BJ (cell line): ENCODE data around the gene PTHLH. TPM values are rescaled to one million over a fixed set of nuclear protein-coding genes. Genes with fewer than 3 reads are reported as not detected.

Experiments used
- CTCF ChIA-PET: fragments of 350-600 bp; formaldehyde crosslinking; extraction: SDS; loops from one replicate; lab custom pipeline; 2021; ENCODE audit warnings: antibody characterized with exemption, inconsistent platforms; lab: Yijun Ruan, JAX
- POLR2A ChIA-PET: fragments of 300-600 bp; sonication (Branson Sonifier 250); formaldehyde crosslinking; extraction: SDS; loops from one replicate; lab custom pipeline; 2021; ENCODE audit warnings: antibody characterized with exemption; lab: Charles Lee
- DNase-seq: peaks from one replicate; pipeline ENCODE4 v3.0.0-alpha.2; 2011; ENCODE audit warnings: low read depth
- H3K27me3 ChIP-seq: 2 replicates; pipeline ENCODE4 v1.6.0; 2011; ENCODE audit warnings: low read length; ENCODE audit not compliant: control insufficient read depth, insufficient read depth
- H3K36me3 ChIP-seq: 2 replicates; pipeline ENCODE4 v1.5.1; 2011; ENCODE audit warnings: low read length; ENCODE audit not compliant: control insufficient read depth, insufficient read depth
- H3K4me3 ChIP-seq: 2 replicates; pipeline ENCODE4 v1.5.1; 2011; ENCODE audit warnings: low read depth, mild to moderate bottlenecking, control low read depth, low read length
- polyA plus RNA-seq: library from polyadenylated mRNA; depleted of rRNA; stranded (reverse); fragments of >200 nt; gene quantifications from 2 replicates; pipeline ENCODE4 v1.2.3, GENCODE V29; 2011
- TF ChIP-seq, protein P1 (sequence below): IDR thresholded peaks from 2 replicates; pipeline ENCODE4 v1.5.1; 2011; ENCODE audit warnings: low read depth, mild to moderate bottlenecking, control low read depth, inconsistent platforms, low read length, moderate library complexity; ENCODE audit not compliant: insufficient read depth

Gene PTHLH
- polyA plus RNA-seq, 1 experiment = 0.22 TPM

DNA sequence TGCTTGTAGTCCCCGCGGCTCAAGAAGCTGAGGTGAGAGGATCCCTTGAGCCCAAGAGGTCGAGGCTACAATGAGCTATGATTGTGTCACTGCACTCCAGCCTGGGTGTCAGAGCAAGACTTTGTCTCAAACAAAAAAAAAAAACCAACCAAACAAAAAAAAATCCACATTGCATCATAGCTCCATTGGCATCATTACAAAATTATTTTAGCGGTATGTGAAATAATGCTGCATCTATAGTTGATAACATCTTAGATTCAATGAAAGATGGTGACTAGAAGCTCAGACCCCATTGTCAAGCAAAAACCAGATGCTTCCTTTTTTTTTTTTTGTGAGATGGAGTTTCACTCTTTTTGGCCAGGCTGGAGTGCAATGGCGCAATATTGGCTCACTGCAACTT lies 14.8 kb upstream of the PTHLH start:
- CTCF ChIA-PET = no interaction called here
- no peak overlapping the region for H3K4me3 ChIP-seq
- H3K36me3 ChIP-seq = no peaks in the 10 kb centered on the region
- POLR2A ChIA-PET = no interaction called here
- no peaks in the 10 kb centered on the region; the same call in 1 of the 2 replicates for H3K27me3 ChIP-seq
- DNase-seq = no peak
- TF ChIP-seq, protein P1, sequence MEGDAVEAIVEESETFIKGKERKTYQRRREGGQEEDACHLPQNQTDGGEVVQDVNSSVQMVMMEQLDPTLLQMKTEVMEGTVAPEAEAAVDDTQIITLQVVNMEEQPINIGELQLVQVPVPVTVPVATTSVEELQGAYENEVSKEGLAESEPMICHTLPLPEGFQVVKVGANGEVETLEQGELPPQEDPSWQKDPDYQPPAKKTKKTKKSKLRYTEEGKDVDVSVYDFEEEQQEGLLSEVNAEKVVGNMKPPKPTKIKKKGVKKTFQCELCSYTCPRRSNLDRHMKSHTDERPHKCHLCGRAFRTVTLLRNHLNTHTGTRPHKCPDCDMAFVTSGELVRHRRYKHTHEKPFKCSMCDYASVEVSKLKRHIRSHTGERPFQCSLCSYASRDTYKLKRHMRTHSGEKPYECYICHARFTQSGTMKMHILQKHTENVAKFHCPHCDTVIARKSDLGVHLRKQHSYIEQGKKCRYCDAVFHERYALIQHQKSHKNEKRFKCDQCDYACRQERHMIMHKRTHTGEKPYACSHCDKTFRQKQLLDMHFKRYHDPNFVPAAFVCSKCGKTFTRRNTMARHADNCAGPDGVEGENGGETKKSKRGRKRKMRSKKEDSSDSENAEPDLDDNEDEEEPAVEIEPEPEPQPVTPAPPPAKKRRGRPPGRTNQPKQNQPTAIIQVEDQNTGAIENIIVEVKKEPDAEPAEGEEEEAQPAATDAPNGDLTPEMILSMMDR = no peak

GRCh38 chr12:27984275-27984674 lies 11.7 kb upstream of the PTHLH start:
- DNase-seq = no peak
- TF ChIP-seq, protein P1 = no peak
- POLR2A ChIA-PET = no interaction called here

GRCh38 chr12:27982951-27983350 lies 10.4 kb upstream of the PTHLH start:
- no peak for DNase-seq
- ChIA-PET CTCF (no interaction called here), POLR2A (no interaction called here)
- H3K27me3 ChIP-seq = peaks cover 2% of the 10 kb centered on the region
- no peak overlapping the region for H3K4me3 ChIP-seq
- TF ChIP-seq, protein P1 = no peak
- H3K36me3 ChIP-seq = no peaks in the 10 kb centered on the region

More at GRCh38 chr12:27984275-27984674, 11.7 kb upstream of the PTHLH start:
- no peaks in the 10 kb centered on the region for H3K36me3 ChIP-seq
- CTCF ChIA-PET = interaction anchor here (1.4 to 1.8 kb wide), 3 partner anchors 9 to 27 kb away, joined by 3 to 5 read pairs (median 4); no protein-coding TSS in a partner anchor
- H3K27me3 ChIP-seq = no peaks in the 10 kb centered on the region; the same call in none of the 2 replicates
- H3K4me3 ChIP-seq = no peak overlapping the region

GRCh38 chr12:27982385-27982784 lies 9.9 kb upstream of the PTHLH start:
- no peak overlapping the region for H3K4me3 ChIP-seq
- CTCF ChIA-PET = interaction anchor here (0.8 kb wide), 1 partner anchor 14 kb away, joined by 3 read pairs; no protein-coding TSS in a partner anchor

GRCh38 chr12:27981874-27982273 lies 9.3 kb upstream of the PTHLH start:
- CTCF ChIA-PET = interaction anchor here (0.8 kb wide), 1 partner anchor 14 kb away, joined by 3 read pairs; no protein-coding TSS in a partner anchor
- TF ChIP-seq, protein P1 = no peak
- H3K27me3 ChIP-seq = peaks cover 4% of the 10 kb centered on the region
- H3K4me3 ChIP-seq = no peak overlapping the region
- DNase-seq = no peak
- POLR2A ChIA-PET = no interaction called here
- H3K36me3 ChIP-seq = no peaks in the 10 kb centered on the region

More at GRCh38 chr12:27982385-27982784, 9.9 kb upstream of the PTHLH start:
- H3K27me3 ChIP-seq = peaks cover 4% of the 10 kb centered on the region
- TF ChIP-seq, protein P1 = no peak
- POLR2A ChIA-PET = no interaction called here
- DNase-seq = no peak
- no peaks in the 10 kb centered on the region for H3K36me3 ChIP-seq
